ENCODE results near the gene ANKRD55.
A peak's percentile ranks its signal among the peaks of the same experiment; 100 is the strongest.
"Not testable (repeated sequence)": the region's sequence is repeated elsewhere in the genome, so short reads cannot be mapped to it uniquely, and the experiment has no call there.

The ANKRD55 gene

GRCh38 chr5:56207537-56207936 lies 25.6 kb downstream of the ANKRD55 start:
- DNase-seq (ENCODE audit: low spot score), result no peak

GRCh38 chr5:56206126-56206910 lies 26.8 kb downstream of the ANKRD55 start:
- no peak for DNase-seq (ENCODE audit: low spot score)

GRCh38 chr5:56203936-56204335 lies 29.2 kb downstream of the ANKRD55 start:
- DNase-seq (ENCODE audit: low spot score), result not testable (repeated sequence)

- no peak for DNase-seq (ENCODE audit: low spot score)
These were observed 30.6 kb downstream of the ANKRD55 start for GRCh38 chr5:56202483-56202882.

- DNase-seq (ENCODE audit: low spot score), result not testable (repeated sequence)
These were observed 31.3 kb downstream of the ANKRD55 start for GRCh38 chr5:56201762-56202261.

GRCh38 chr5:56200971-56201666 lies 32.0 kb downstream of the ANKRD55 start:
- DNase-seq (ENCODE audit: low spot score), result peak; percentile 58

GRCh38 chr5:56195016-56195415 lies 38.1 kb downstream of the ANKRD55 start:
- DNase-seq (ENCODE audit: low spot score), result no peak

- no peak for DNase-seq (ENCODE audit: low spot score)
These were observed 40.9 kb downstream of the ANKRD55 start for GRCh38 chr5:56192246-56192645.

- no peak for DNase-seq (ENCODE audit: low spot score)
These were observed 41.5 kb downstream of the ANKRD55 start for GRCh38 chr5:56191656-56192055.

- DNase-seq (ENCODE audit: low spot score), result no peak
These were observed 42.6 kb downstream of the ANKRD55 start for GRCh38 chr5:56190497-56190896.

- no peak for DNase-seq (ENCODE audit: low spot score)
These were observed 47.3 kb downstream of the ANKRD55 start for GRCh38 chr5:56185768-56186311.

GRCh38 chr5:56183506-56183905 lies 49.6 kb downstream of the ANKRD55 start:
- no peak for DNase-seq (ENCODE audit: low spot score)

GRCh38 chr5:56179442-56179841 lies 53.7 kb downstream of the ANKRD55 start:
- no peak for DNase-seq (ENCODE audit: low spot score)

- DNase-seq (ENCODE audit: low spot score), result no peak
These were observed 54.3 kb downstream of the ANKRD55 start for GRCh38 chr5:56178823-56179222.

- DNase-seq (ENCODE audit: low spot score), result no peak
These were observed 56.1 kb downstream of the ANKRD55 start for GRCh38 chr5:56176871-56177533.

GRCh38 chr5:56176155-56176798 lies 56.9 kb downstream of the ANKRD55 start:
- no peak for DNase-seq (ENCODE audit: low spot score)

- DNase-seq (ENCODE audit: low spot score), result no peak
These were observed 57.6 kb downstream of the ANKRD55 start for GRCh38 chr5:56175488-56175887.

GRCh38 chr5:56175021-56175420 lies 58.1 kb downstream of the ANKRD55 start:
- no peak for DNase-seq (ENCODE audit: low spot score)

GRCh38 chr5:56172241-56172640 lies 60.9 kb downstream of the ANKRD55 start:
- DNase-seq (ENCODE audit: low spot score), result no peak

GRCh38 chr5:56170557-56170956 lies 62.6 kb downstream of the ANKRD55 start:
- no peak for DNase-seq (ENCODE audit: low spot score)

- no peak for DNase-seq (ENCODE audit: low spot score)
These were observed 63.2 kb downstream of the ANKRD55 start for GRCh38 chr5:56169949-56170348.

GRCh38 chr5:56169281-56169680 lies 63.8 kb downstream of the ANKRD55 start:
- no peak for DNase-seq (ENCODE audit: low spot score)
